ENCODE measurements around the gene EIF3B. TPM values are rescaled to one million over a fixed set of nuclear protein-coding genes. Genes with fewer than 3 reads are reported as not detected.

The EIF3B gene
- total RNA-seq, 4 donors from 2014 or later: 105 to 155 (median 128) TPM

- TF ChIP-seq EP300 (IDR thresholded peaks at IDR 0.05): no peak
- TF ChIP-seq POLR2A (IDR thresholded peaks at IDR 0.05; ENCODE audit: low read depth): no peak
- no peak for TF ChIP-seq CTCF (IDR thresholded peaks at IDR 0.05)
- no peak for TF ChIP-seq POLR2AphosphoS5 (IDR thresholded peaks at IDR 0.05)
- H3K27me3 ChIP-seq: no peaks in the 10 kb centered on the region
- H3K27ac ChIP-seq (replicated peaks in 1 of 4): peak overlapping the region; percentile 93 to 98 (median 97)
- no peak for DNase-seq (ENCODE audit: extremely low spot score)
- peaks cover 33 to 60% (median 59%) of the 10 kb centered on the region in 4 donors for H3K4me1 ChIP-seq
- intact Hi-C loops (cut with DNase I): loop anchor here (5.0 kb wide), 3 partner anchors 43 to 783 kb away; partner anchors contain the start of genes PSMG3 and SNX8
- H3K9me3 ChIP-seq: no peaks in the 10 kb centered on the region
- H3K4me3 ChIP-seq: peak overlapping the region; percentile 90 to 100 (median 96)
- 6% methylated on average over 30 of the region's 92 CpGs for WGBS
- peaks cover 0 to 22% (median 9%) of the 10 kb centered on the region in 4 donors for H3K36me3 ChIP-seq
These were observed 495 bp downstream of the EIF3B start for GRCh38 chr7:2354939-2355704.

- no peak for TF ChIP-seq POLR2AphosphoS5 (IDR thresholded peaks at IDR 0.05)
- no peak for TF ChIP-seq EP300 (IDR thresholded peaks at IDR 0.05)
- no peak for TF ChIP-seq CTCF (IDR thresholded peaks at IDR 0.05)
- TF ChIP-seq POLR2A (IDR thresholded peaks at IDR 0.05; ENCODE audit: low read depth): no peak
- intact Hi-C loops (cut with DNase I): loop anchor here (1.0 to 5.0 kb wide), 2 partner anchors 48 to 783 kb away; partner anchors contain the start of genes CHST12 and PSMG3
- Histone ChIP-seq H3K27ac (replicated peaks in 1 of 4) (peak overlapping the region in 2 of 4 donors; percentile 93 to 97), H3K4me3 (peak overlapping the region; percentile 90 to 100 (median 96)), H3K36me3 (peaks cover 0 to 27% (median 12%) of the 10 kb centered on the region in 4 donors), H3K4me1 (peaks cover 33 to 65% (median 64%) of the 10 kb centered on the region in 4 donors), H3K27me3 (no peaks in the 10 kb centered on the region), H3K9me3 (no peaks in the 10 kb centered on the region)
- 7% methylated on average over 9 of the region's 9 CpGs for WGBS
- no peak for DNase-seq (ENCODE audit: extremely low spot score)
These were observed 1.0 kb downstream of the EIF3B start for GRCh38 chr7:2355705-2356008.

GRCh38 chr7:2357165-2357564 is 2.5 kb downstream of the EIF3B start:
- intact Hi-C loops (cut with DNase I): loop anchor here (5.0 kb wide), 1 partner anchor 785 kb away; the partner anchor contains the start of gene PSMG3
- Histone ChIP-seq H3K9me3 (no peaks in the 10 kb centered on the region), H3K27ac (replicated peaks in 1 of 4) (no peak overlapping the region), H3K36me3 (peaks cover 11 to 42% (median 27%) of the 10 kb centered on the region in 4 donors), H3K4me3 (no peak overlapping the region), H3K27me3 (no peaks in the 10 kb centered on the region), H3K4me1 (peaks cover 33 to 74% (median 65%) of the 10 kb centered on the region in 4 donors)
- no peak for DNase-seq (ENCODE audit: extremely low spot score)
- WGBS: 71% methylated on average over 8 of the region's 8 CpGs
- TF ChIP-seq CTCF (IDR thresholded peaks at IDR 0.05): no peak
- TF ChIP-seq POLR2AphosphoS5 (IDR thresholded peaks at IDR 0.05): no peak

- peaks cover 33 to 74% (median 65%) of the 10 kb centered on the region in 4 donors for H3K4me1 ChIP-seq
- TF ChIP-seq CTCF (IDR thresholded peaks at IDR 0.05): no peak
- TF ChIP-seq POLR2AphosphoS5 (IDR thresholded peaks at IDR 0.05): no peak
- TF ChIP-seq POLR2A (IDR thresholded peaks at IDR 0.05; ENCODE audit: low read depth): no peak
- no peak for TF ChIP-seq EP300 (IDR thresholded peaks at IDR 0.05)
- 63% methylated on average over 6 of the region's 6 CpGs for WGBS
- DNase-seq (ENCODE audit: extremely low spot score): no peak
- intact Hi-C loops (cut with DNase I): loop anchor here (5.0 kb wide), 1 partner anchor 785 kb away; the partner anchor contains the start of gene PSMG3
- H3K9me3 ChIP-seq: no peaks in the 10 kb centered on the region
- H3K36me3 ChIP-seq: peaks cover 15 to 46% (median 31%) of the 10 kb centered on the region in 4 donors
- H3K4me3 ChIP-seq: no peak overlapping the region
- no peak overlapping the region for H3K27ac ChIP-seq (replicated peaks in 1 of 4)
- no peaks in the 10 kb centered on the region for H3K27me3 ChIP-seq
These were observed 2.9 kb downstream of the EIF3B start for GRCh38 chr7:2357571-2357970.
